ENCODE measurements around the gene DYNLRB2.

DYNLRB2 gene

DNA sequence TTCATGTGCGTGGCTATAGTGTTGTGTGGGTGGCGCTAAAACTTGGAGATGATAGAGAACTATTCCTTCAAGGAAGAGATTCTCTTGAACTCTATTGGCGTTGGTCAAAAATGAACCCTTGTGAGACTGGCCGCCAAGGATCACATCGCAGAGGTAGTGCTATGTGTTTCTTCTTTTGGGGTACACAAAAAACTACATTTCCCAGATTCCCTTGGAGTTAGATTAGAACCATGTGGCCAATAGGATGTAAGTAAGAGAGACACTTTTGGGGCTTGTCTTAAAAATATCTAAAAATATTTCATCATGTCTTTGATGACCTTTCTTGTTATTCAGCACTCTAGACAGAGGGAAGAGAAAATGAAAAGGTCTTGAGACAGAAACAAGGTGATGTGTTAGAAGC lies 25.4 kb upstream of the DYNLRB2 start:
- no peaks in the 10 kb centered on the region for H3K79me1 ChIP-seq (replicated peaks; ENCODE audit: low read length, poor library complexity, severe bottlenecking)
- H2BK15ac ChIP-seq (ENCODE audit: low read depth, poor library complexity, severe bottlenecking): no peak overlapping the region
- no peak overlapping the region for H2AK5ac ChIP-seq (ENCODE audit: low read length, severe bottlenecking)
- H3K9me3 ChIP-seq (ENCODE audit: control insufficient read depth, low read length): no peaks in the 10 kb centered on the region
- no peak overlapping the region for H3K9ac ChIP-seq (ENCODE audit: low read length)
- no peaks in the 10 kb centered on the region for H3K36me3 ChIP-seq (ENCODE audit: control insufficient read depth in 1 of 2, insufficient read depth in 2 of 2, low read depth in 1 of 2, low read length in 2 of 2)
- H3K27me3 ChIP-seq (ENCODE audit: control insufficient read depth in 1 of 2, insufficient read depth in 1 of 2, low read length in 2 of 2): peaks cover 0 to 3% of the 10 kb centered on the region in 2 experiments
- H3K23ac ChIP-seq (ENCODE audit: low read length in 2 of 2): no peak overlapping the region
- 75% methylated on average over 3 of the region's 5 CpGs for WGBS
- no peak overlapping the region for H3K4me2 ChIP-seq (ENCODE audit: low read length, poor library complexity, severe bottlenecking)
- H3K4me1 ChIP-seq (ENCODE audit: control insufficient read depth, insufficient read depth, low read depth, low read length): no peaks in the 10 kb centered on the region
- DNase-seq: no peak
- H3K27ac ChIP-seq (ENCODE audit: low read length, poor library complexity, severe bottlenecking): no peak overlapping the region
- no peak overlapping the region for H4K8ac ChIP-seq (ENCODE audit: low read length)
- no peak overlapping the region for H2BK120ac ChIP-seq (ENCODE audit: low read depth, low read length)
- H3K14ac ChIP-seq (ENCODE audit: low read length in 2 of 2): no peak overlapping the region
- H3K4me3 ChIP-seq (ENCODE audit: insufficient read depth in 1 of 2, low read depth in 1 of 2, low read length in 2 of 2): no peak overlapping the region
- H2BK12ac ChIP-seq (ENCODE audit: low read length in 2 of 2): no peak overlapping the region
- no peak overlapping the region for H4K91ac ChIP-seq (ENCODE audit: low read length)
- H3K4ac ChIP-seq (ENCODE audit: low read depth in 1 of 2, low read length in 2 of 2): no peak overlapping the region
- no peak overlapping the region for H2BK5ac ChIP-seq (ENCODE audit: low read depth, low read length, poor library complexity, severe bottlenecking)
- H3K18ac ChIP-seq (ENCODE audit: low read depth in 1 of 2, low read length in 2 of 2): no peak overlapping the region
- no peak overlapping the region for H2AFZ ChIP-seq (ENCODE audit: low read depth, low read length)

DNA sequence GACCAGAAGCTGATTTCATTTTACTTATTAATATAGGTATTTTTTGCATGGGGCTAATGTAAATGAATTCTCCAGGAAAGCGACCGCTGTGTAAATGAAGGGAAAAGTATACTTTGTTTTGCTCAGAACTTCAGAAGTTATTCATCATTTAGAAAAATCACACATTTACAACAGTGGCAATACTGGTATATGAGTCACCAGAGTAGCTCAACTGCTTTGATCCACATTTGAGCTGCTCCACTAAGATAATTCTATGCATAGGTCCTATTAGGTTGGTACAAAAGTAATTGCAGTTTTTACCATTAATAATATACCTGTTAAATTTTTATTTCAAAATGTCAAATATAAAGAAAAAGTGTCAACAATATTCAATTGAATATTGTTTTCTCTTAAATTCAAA lies 22.9 kb upstream of the DYNLRB2 start:
- WGBS: no CpG with 5 or more reads among the region's 2 CpGs
- Histone ChIP-seq H3K9me3 (ENCODE audit: control insufficient read depth, low read length) (no peaks in the 10 kb centered on the region), H3K27me3 (ENCODE audit: control insufficient read depth in 1 of 2, insufficient read depth in 1 of 2, low read length in 2 of 2) (peaks cover 0 to 3% of the 10 kb centered on the region in 2 experiments), H3K4me3 (ENCODE audit: insufficient read depth in 1 of 2, low read depth in 1 of 2, low read length in 2 of 2) (no peak overlapping the region), H3K9ac (ENCODE audit: low read length) (no peak overlapping the region), H3K18ac (ENCODE audit: low read depth in 1 of 2, low read length in 2 of 2) (no peak overlapping the region), H2BK15ac (ENCODE audit: low read depth, poor library complexity, severe bottlenecking) (no peak overlapping the region), H3K14ac (ENCODE audit: low read length in 2 of 2) (no peak overlapping the region), H3K4me1 (ENCODE audit: control insufficient read depth, insufficient read depth, low read depth, low read length) (no peaks in the 10 kb centered on the region), H3K36me3 (ENCODE audit: control insufficient read depth in 1 of 2, insufficient read depth in 2 of 2, low read depth in 1 of 2, low read length in 2 of 2) (no peaks in the 10 kb centered on the region), H4K8ac (ENCODE audit: low read length) (no peak overlapping the region), H2BK5ac (ENCODE audit: low read depth, low read length, poor library complexity, severe bottlenecking) (no peak overlapping the region), H3K27ac (ENCODE audit: low read length, poor library complexity, severe bottlenecking) (no peak overlapping the region), H3K23ac (ENCODE audit: low read length in 2 of 2) (no peak overlapping the region), H3K79me1 (replicated peaks; ENCODE audit: low read length, poor library complexity, severe bottlenecking) (no peaks in the 10 kb centered on the region), H4K91ac (ENCODE audit: low read length) (no peak overlapping the region), H3K4me2 (ENCODE audit: low read length, poor library complexity, severe bottlenecking) (no peak overlapping the region), H2AK5ac (ENCODE audit: low read length, severe bottlenecking) (no peak overlapping the region), H2BK12ac (ENCODE audit: low read length in 2 of 2) (no peak overlapping the region), H2AFZ (ENCODE audit: low read depth, low read length) (no peak overlapping the region), H2BK120ac (ENCODE audit: low read depth, low read length) (no peak overlapping the region), H3K4ac (ENCODE audit: low read depth in 1 of 2, low read length in 2 of 2) (no peak overlapping the region)
- no peak for DNase-seq

DNA sequence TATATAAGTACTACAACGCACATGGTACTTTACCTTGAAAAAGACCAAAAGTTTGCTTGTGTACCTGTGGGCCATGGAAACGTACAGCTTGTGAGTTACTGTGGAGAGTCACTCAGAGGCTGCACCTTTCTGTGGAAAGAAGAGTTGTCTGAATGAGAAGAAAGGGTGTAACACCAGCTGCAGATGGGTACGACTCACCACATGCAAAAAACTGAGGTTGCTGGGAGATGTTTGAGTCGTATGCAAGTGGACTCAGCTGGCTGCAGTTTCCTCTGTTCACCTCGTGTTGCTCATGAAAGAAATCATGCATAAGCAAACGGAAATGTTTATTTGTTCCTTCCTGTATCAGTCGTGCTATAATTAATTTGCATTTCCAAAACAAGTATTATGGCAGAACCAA lies 22.4 kb upstream of the DYNLRB2 start:
- H3K9me3 ChIP-seq (ENCODE audit: control insufficient read depth, low read length): no peaks in the 10 kb centered on the region
- 35% methylated on average over 6 of the region's 7 CpGs for WGBS
- no peak overlapping the region for H4K8ac ChIP-seq (ENCODE audit: low read length)
- no peaks in the 10 kb centered on the region for H3K4me1 ChIP-seq (ENCODE audit: control insufficient read depth, insufficient read depth, low read depth, low read length)
- H3K79me1 ChIP-seq (replicated peaks; ENCODE audit: low read length, poor library complexity, severe bottlenecking): no peaks in the 10 kb centered on the region
- no peak overlapping the region for H3K4me3 ChIP-seq (ENCODE audit: insufficient read depth in 1 of 2, low read depth in 1 of 2, low read length in 2 of 2)
- H3K27ac ChIP-seq (ENCODE audit: low read length, poor library complexity, severe bottlenecking): no peak overlapping the region
- no peak overlapping the region for H2AK5ac ChIP-seq (ENCODE audit: low read length, severe bottlenecking)
- H2BK15ac ChIP-seq (ENCODE audit: low read depth, poor library complexity, severe bottlenecking): no peak overlapping the region
- DNase-seq: no peak
- no peaks in the 10 kb centered on the region for H3K36me3 ChIP-seq (ENCODE audit: control insufficient read depth in 1 of 2, insufficient read depth in 2 of 2, low read depth in 1 of 2, low read length in 2 of 2)
- no peak overlapping the region for H4K91ac ChIP-seq (ENCODE audit: low read length)
- no peak overlapping the region for H3K9ac ChIP-seq (ENCODE audit: low read length)
- no peak overlapping the region for H2AFZ ChIP-seq (ENCODE audit: low read depth, low read length)
- no peak overlapping the region for H3K23ac ChIP-seq (ENCODE audit: low read length in 2 of 2)
- H3K27me3 ChIP-seq (ENCODE audit: control insufficient read depth in 1 of 2, insufficient read depth in 1 of 2, low read length in 2 of 2): peaks cover 0 to 3% of the 10 kb centered on the region in 2 experiments
- no peak overlapping the region for H3K18ac ChIP-seq (ENCODE audit: low read depth in 1 of 2, low read length in 2 of 2)
- H2BK5ac ChIP-seq (ENCODE audit: low read depth, low read length, poor library complexity, severe bottlenecking): no peak overlapping the region
- no peak overlapping the region for H2BK12ac ChIP-seq (ENCODE audit: low read length in 2 of 2)
- H3K14ac ChIP-seq (ENCODE audit: low read length in 2 of 2): no peak overlapping the region
- no peak overlapping the region for H3K4ac ChIP-seq (ENCODE audit: low read depth in 1 of 2, low read length in 2 of 2)
- no peak overlapping the region for H3K4me2 ChIP-seq (ENCODE audit: low read length, poor library complexity, severe bottlenecking)
- no peak overlapping the region for H2BK120ac ChIP-seq (ENCODE audit: low read depth, low read length)

DNA sequence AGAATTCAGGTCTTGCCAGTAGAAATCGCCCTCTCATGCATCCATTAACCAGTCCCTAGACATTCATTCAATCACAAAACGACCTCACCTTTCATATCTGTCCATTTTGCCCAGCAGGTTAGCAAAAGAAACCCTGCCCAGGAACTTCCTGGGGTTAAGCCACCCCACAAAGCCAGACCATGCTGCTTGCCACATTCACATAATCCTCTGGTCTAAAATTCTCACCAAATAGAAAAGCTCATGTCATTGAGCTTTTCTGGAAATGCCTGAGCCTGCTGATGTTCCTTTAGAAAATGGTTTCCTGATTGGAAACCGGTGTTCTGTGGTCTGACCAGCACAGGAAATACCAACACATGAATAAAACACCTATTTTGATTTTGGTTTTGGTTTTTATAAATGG lies 21.6 kb upstream of the DYNLRB2 start:
- Histone ChIP-seq H3K4me1 (ENCODE audit: control insufficient read depth, insufficient read depth, low read depth, low read length) (no peaks in the 10 kb centered on the region), H3K27me3 (ENCODE audit: control insufficient read depth in 1 of 2, insufficient read depth in 1 of 2, low read length in 2 of 2) (peaks cover 0 to 3% of the 10 kb centered on the region in 2 experiments), H3K9me3 (ENCODE audit: control insufficient read depth, low read length) (no peaks in the 10 kb centered on the region), H2BK12ac (ENCODE audit: low read length in 2 of 2) (no peak overlapping the region), H2BK120ac (ENCODE audit: low read depth, low read length) (no peak overlapping the region), H2AK5ac (ENCODE audit: low read length, severe bottlenecking) (no peak overlapping the region), H3K4me3 (ENCODE audit: insufficient read depth in 1 of 2, low read depth in 1 of 2, low read length in 2 of 2) (no peak overlapping the region), H2BK15ac (ENCODE audit: low read depth, poor library complexity, severe bottlenecking) (no peak overlapping the region), H4K8ac (ENCODE audit: low read length) (no peak overlapping the region), H3K9ac (ENCODE audit: low read length) (no peak overlapping the region), H3K79me1 (replicated peaks; ENCODE audit: low read length, poor library complexity, severe bottlenecking) (no peaks in the 10 kb centered on the region), H3K36me3 (ENCODE audit: control insufficient read depth in 1 of 2, insufficient read depth in 2 of 2, low read depth in 1 of 2, low read length in 2 of 2) (no peaks in the 10 kb centered on the region), H3K23ac (ENCODE audit: low read length in 2 of 2) (no peak overlapping the region), H3K18ac (ENCODE audit: low read depth in 1 of 2, low read length in 2 of 2) (no peak overlapping the region), H2BK5ac (ENCODE audit: low read depth, low read length, poor library complexity, severe bottlenecking) (no peak overlapping the region), H3K27ac (ENCODE audit: low read length, poor library complexity, severe bottlenecking) (no peak overlapping the region), H3K14ac (ENCODE audit: low read length in 2 of 2) (no peak overlapping the region), H4K91ac (ENCODE audit: low read length) (no peak overlapping the region), H2AFZ (ENCODE audit: low read depth, low read length) (no peak overlapping the region), H3K4me2 (ENCODE audit: low read length, poor library complexity, severe bottlenecking) (no peak overlapping the region), H3K4ac (ENCODE audit: low read depth in 1 of 2, low read length in 2 of 2) (no peak overlapping the region)
- WGBS: 37% methylated on average over 2 of the region's 3 CpGs
- no peak for DNase-seq

All from mesenchymal stem cell (in vitro differentiated cells and primary cell).